ENCODE results near the gene HARS1.

GRCh38 chr5:140630292-140631035 lies 60.7 kb downstream of the HARS1 start:
- TF ChIP-seq CTCF (IDR thresholded peaks at IDR 0.05; ENCODE audit: low read length): no peak
- TF ChIP-seq EZH2 (IDR thresholded peaks at IDR 0.05; ENCODE audit: borderline replicate concordance, low read length): no peak
